GM12891 (cell line): ENCODE data around the gene MAP3K20.

ENCODE experiments used
- POLR2A ChIP-seq: IDR thresholded peaks from 2 replicates; pipeline ENCODE4 v1.6.1; 2011; ENCODE audit warnings: low read depth, low read length, control low read depth
- POLR2AphosphoS5 ChIP-seq: IDR thresholded peaks from 2 replicates; pipeline ENCODE4 v1.6.1; 2011; ENCODE audit warnings: low read depth, low read length, control low read depth

DNA sequence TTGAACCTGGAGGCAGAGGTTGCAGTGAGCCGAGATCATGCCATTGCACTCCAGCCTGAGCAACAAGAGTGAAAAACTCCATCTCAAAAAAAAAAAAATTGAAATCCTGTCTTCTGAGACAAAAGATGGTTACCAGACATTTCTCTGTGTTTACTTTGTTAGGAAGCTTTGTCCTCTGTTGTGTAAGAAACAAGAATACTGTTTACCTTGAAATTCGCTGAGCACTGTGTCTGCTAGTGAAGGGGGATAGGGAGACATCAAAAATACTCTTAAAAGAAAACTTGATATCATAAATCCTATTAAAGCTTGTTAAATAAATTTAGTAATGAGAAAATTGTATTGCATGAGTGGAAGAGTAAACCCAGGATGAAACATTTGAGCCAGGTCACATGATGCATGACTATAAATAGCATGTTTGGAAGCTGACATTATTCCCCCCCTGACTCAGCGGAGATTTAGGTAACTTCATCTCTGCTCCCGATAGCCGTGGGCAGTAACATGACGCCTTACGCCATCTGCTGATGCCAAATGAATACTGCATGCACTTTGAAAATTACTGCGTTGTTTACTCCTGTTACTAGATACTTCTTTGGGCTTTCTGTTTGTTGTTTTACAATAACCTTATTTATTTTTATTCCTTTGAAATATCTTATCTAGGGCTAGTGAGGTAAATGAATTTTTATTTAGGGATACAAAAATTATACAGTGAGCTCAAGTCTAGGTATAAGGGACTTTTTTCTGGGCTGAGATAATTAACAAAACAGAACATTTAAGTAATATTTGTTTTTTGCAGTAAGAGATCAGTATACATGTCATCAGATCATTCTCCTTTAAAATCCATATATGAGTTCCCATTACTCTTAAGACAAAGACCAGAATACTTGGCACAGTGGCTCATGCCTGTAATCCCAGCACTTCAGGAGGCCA is 134.9 kb downstream of the MAP3K20 start:
- no peak for TF ChIP-seq POLR2AphosphoS5
- no peak for TF ChIP-seq POLR2A
